ENCODE data around the gene C1QB.
"Not testable (repeated sequence)": the region's sequence is repeated elsewhere in the genome, so short reads cannot be mapped to it uniquely, and the experiment has no call there.

C1QB gene

DNA sequence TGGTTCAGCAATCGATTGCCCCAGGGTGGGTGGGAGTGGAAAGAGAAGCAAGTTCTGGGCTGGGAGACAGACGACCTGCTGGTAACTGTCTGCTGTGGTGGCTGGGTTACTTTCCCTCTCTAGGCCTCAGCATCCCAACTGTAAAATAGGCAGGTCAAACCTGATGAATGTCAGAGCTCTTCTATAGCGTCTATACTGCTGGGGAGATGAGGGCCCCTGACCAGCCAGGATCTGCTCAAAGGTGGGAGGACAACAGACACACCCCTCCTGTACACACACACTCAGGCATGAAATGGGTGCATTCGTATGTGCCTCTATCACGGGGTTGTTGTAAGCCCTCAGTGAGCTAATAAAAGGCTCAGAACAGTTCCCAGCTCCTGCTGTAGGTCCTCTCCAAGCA, 44.9 kb downstream of the C1QB start:
- TF ChIP-seq, protein P1, sequence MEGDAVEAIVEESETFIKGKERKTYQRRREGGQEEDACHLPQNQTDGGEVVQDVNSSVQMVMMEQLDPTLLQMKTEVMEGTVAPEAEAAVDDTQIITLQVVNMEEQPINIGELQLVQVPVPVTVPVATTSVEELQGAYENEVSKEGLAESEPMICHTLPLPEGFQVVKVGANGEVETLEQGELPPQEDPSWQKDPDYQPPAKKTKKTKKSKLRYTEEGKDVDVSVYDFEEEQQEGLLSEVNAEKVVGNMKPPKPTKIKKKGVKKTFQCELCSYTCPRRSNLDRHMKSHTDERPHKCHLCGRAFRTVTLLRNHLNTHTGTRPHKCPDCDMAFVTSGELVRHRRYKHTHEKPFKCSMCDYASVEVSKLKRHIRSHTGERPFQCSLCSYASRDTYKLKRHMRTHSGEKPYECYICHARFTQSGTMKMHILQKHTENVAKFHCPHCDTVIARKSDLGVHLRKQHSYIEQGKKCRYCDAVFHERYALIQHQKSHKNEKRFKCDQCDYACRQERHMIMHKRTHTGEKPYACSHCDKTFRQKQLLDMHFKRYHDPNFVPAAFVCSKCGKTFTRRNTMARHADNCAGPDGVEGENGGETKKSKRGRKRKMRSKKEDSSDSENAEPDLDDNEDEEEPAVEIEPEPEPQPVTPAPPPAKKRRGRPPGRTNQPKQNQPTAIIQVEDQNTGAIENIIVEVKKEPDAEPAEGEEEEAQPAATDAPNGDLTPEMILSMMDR (IDR thresholded peaks at IDR 0.05; ENCODE audit: extremely low read depth, insufficient read depth, missing control alignments), result no peak
- in situ Hi-C loops (cut with MboI; ENCODE audit: low pct_unique_long_range_greater_than_20kb, low sequenced_read_pairs, unreplicated experiment), result no loop called here
- no peak for DNase-seq (ENCODE audit: low spot score)

DNA sequence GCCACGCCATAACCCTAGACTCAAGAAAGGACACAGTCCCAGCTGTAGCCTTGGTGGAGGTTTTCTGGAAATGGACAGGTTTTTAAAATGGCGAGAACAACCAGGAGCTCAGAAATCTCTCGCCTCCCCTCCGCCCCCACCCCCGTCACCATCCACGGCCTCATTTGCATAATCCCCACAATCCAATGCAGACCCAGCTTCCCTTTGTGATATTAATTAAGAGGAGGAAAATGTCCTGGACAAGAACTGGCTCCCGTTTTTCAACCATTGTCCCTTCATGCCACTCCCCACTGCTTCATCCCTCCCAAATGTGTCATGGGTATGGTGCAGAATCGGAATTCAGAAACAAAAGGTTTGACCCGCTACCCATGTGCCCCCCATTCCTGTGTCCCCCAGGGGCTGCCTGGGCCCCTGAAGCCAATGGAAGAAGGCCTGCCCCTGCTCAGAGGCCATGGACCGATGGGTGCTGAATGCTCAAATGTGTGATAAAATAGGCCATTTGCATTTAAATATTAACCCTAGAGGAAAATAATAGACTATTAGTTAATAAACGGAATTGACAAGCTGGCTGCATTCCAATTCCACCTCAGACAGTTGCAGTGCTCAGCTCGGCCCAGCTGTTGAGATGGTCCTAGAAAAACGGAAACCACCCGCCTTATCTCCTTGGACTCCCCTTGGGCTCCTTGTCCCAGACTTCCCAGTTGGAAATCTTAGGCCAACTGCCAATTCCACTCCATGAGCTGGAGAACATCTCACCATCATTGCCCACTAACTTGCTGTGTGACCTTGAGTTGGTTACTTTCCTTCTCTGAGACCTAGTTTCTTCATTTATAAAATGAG, 46.9 kb downstream of the C1QB start:
- TF ChIP-seq, protein P1 (IDR thresholded peaks at IDR 0.05; ENCODE audit: extremely low read depth, insufficient read depth, missing control alignments), result no peak
- in situ Hi-C loops (cut with MboI; ENCODE audit: low pct_unique_long_range_greater_than_20kb, low sequenced_read_pairs, unreplicated experiment), result loop anchor here (25.0 kb wide), 1 partner anchor 187 kb away; no protein-coding TSS in a partner anchor
- DNase-seq (ENCODE audit: low spot score), result no peak

DNA sequence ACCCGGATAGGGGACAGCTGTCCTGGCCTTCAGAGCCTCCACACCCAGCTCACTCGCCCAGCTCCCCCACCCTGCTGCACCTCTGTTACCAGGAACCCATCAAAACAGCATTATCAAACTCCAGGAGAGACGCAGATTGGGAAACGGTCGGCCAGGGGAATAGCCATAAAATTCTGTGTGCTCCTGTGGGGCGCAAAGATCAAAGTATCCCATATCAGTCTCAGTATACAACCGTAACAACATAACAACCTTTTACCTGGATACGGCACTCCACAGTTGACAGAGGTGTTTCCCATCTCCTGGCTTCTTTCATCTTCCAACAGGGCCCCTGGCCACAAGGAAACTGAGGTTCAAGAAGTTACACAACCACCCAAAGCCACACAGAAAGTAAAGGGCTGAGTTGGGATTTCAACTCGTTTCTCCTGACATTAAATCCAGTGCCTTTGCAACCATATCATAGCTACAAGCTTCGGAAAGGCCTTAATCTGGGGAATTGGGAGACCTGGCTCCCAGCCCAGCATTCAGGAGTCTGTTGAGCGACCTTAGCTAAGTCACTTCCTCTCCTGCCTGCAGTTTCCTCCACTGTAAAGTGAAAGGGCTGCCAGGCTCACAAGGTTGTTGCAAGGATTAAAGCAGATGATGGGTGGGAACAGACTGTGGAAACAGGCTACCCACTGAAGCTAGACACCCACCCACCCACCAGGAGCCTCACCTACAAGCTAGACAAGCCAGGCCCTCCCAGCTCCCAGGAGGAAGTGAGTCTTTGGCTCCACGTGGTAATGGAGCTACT, 49.5 kb downstream of the C1QB start:
- no peak for DNase-seq (ENCODE audit: low spot score)
- TF ChIP-seq, protein P1 (IDR thresholded peaks at IDR 0.05; ENCODE audit: extremely low read depth, insufficient read depth, missing control alignments), result no peak
- in situ Hi-C loops (cut with MboI; ENCODE audit: low pct_unique_long_range_greater_than_20kb, low sequenced_read_pairs, unreplicated experiment), result loop anchor here (25.0 kb wide), 1 partner anchor 185 kb away; no protein-coding TSS in a partner anchor

GRCh38 chr1:22704440-22705067, 51.5 kb downstream of the C1QB start:
- DNase-seq (ENCODE audit: low spot score), result peak; percentile 81
- in situ Hi-C loops (cut with MboI; ENCODE audit: low pct_unique_long_range_greater_than_20kb, low sequenced_read_pairs, unreplicated experiment), result loop anchor here (25.0 kb wide), 1 partner anchor 183 kb away; no protein-coding TSS in a partner anchor
- TF ChIP-seq, protein P1 (IDR thresholded peaks at IDR 0.05; ENCODE audit: extremely low read depth, insufficient read depth, missing control alignments), result peak; percentile 84

- DNase-seq (ENCODE audit: low spot score), result no peak
- in situ Hi-C loops (cut with MboI; ENCODE audit: low pct_unique_long_range_greater_than_20kb, low sequenced_read_pairs, unreplicated experiment), result loop anchor here (25.0 kb wide), 1 partner anchor 182 kb away; no protein-coding TSS in a partner anchor
- TF ChIP-seq, protein P1 (IDR thresholded peaks at IDR 0.05; ENCODE audit: extremely low read depth, insufficient read depth, missing control alignments), result no peak
Observed at GRCh38 chr1:22705586-22705985, 52.5 kb downstream of the C1QB start.

GRCh38 chr1:22706100-22706499, 53.1 kb downstream of the C1QB start:
- DNase-seq (ENCODE audit: low spot score), result not testable (repeated sequence)
- in situ Hi-C loops (cut with MboI; ENCODE audit: low pct_unique_long_range_greater_than_20kb, low sequenced_read_pairs, unreplicated experiment), result loop anchor here (25.0 kb wide), 1 partner anchor 181 kb away; no protein-coding TSS in a partner anchor

All from GM13977 (cell line).